ENCODE data around the gene GGA2.

GRCh38 chr16:23465179-23465578 is 45.1 kb downstream of the GGA2 start:
- TF ChIP-seq, protein P1, sequence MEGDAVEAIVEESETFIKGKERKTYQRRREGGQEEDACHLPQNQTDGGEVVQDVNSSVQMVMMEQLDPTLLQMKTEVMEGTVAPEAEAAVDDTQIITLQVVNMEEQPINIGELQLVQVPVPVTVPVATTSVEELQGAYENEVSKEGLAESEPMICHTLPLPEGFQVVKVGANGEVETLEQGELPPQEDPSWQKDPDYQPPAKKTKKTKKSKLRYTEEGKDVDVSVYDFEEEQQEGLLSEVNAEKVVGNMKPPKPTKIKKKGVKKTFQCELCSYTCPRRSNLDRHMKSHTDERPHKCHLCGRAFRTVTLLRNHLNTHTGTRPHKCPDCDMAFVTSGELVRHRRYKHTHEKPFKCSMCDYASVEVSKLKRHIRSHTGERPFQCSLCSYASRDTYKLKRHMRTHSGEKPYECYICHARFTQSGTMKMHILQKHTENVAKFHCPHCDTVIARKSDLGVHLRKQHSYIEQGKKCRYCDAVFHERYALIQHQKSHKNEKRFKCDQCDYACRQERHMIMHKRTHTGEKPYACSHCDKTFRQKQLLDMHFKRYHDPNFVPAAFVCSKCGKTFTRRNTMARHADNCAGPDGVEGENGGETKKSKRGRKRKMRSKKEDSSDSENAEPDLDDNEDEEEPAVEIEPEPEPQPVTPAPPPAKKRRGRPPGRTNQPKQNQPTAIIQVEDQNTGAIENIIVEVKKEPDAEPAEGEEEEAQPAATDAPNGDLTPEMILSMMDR (IDR thresholded peaks at IDR 0.05; ENCODE audit: insufficient read depth, low read length, poor library complexity, severe bottlenecking) = no peak
- no peak for TF ChIP-seq EZH2phosphoT487 (conservative IDR thresholded peaks at IDR 0.05; ENCODE audit: low read length)

Data from SU-DHL-6 (cell line).